ENCODE data around the gene DCAF5.

Gene DCAF5

DNA sequence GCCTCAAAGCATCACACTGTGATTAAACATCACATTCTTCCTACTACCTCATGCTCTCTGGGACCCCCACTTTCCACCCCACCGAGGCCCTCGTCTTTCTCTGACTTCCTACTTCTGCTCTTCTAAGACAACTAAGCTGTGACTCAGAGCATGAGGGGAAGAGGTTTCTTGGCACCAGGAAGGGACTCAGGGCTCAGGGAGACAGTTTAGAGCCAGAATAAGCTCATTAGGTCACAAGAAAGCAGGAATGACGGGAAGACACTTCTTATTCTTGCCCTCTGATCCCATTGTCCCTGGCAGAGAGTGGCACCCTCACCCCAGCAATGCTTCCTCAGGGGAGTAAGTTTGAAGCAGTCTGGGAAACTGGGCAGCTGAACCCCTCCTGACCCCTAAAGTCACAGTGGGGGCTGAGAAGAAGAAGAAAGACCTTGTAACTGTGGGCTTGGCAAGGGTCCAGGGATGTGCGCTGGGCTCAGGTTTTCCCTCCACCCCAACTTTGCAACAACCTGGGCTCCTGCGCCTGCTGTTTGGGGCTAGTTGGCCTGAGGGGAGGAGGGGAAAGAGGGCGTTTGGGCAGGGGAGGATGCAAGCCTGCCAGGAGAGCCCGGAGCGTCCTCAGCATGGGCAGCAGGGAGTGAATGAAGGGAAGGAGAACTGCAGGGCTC is 109.2 kb downstream of the DCAF5 start:
- H3K4me3 ChIP-seq (replicated peaks; ENCODE audit: low read depth, low read length) = no peak overlapping the region
- peak; percentile 81 for DNase-seq (ENCODE audit: low read depth)
- no peak for TF ChIP-seq CTCF (IDR thresholded peaks at IDR 0.05; ENCODE audit: low read length, missing control alignments)

- no peak overlapping the region for H3K4me3 ChIP-seq (replicated peaks; ENCODE audit: low read depth, low read length)
- DNase-seq (ENCODE audit: low read depth) = peak; percentile 34
- no peak for TF ChIP-seq CTCF (IDR thresholded peaks at IDR 0.05; ENCODE audit: low read length, missing control alignments)
Observed at GRCh38 chr14:69042787-69043444, 110.0 kb downstream of the DCAF5 start.

DNA sequence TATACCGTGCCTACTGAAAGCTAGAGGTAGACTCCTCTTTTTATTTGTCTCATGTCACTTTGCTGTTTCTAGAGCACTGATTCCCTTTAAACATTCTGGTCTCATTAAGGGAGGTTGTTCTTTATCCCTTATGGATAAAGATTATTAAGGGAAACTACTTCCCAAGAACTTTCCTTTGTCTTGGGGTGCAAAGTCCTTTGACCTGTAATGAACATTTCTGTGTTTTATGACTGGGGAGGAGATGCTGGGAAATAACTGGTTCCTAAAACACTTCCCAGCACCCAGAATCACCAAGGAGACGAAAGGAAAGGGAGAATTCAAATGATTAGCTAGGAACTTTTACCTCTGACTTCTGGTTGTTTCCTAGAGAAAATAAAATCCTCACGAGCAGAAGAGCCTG is 110.6 kb downstream of the DCAF5 start:
- no peak for TF ChIP-seq CTCF (IDR thresholded peaks at IDR 0.05; ENCODE audit: low read length, missing control alignments)
- H3K4me3 ChIP-seq (replicated peaks; ENCODE audit: low read depth, low read length) = no peak overlapping the region
- DNase-seq (ENCODE audit: low read depth) = no peak

DNA sequence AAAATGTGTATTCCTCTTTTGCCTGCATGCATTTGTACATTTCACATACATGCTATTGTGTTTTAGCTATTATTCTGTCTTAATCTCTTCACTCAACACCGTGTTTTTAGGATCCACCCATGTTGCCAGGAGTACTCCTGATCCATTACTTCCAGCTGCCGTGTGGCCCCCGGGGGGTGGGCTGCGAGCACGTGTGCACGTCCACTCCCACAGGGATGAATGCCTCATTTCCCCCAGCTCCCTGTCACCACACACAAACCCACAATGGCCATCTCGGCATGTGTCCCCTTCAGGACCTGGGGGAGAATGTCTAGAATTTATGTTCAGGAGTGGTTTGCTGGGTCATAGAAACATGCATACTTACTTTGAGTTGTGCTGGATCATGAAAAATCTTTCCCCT is 111.1 kb downstream of the DCAF5 start:
- no peak for DNase-seq (ENCODE audit: low read depth)
- H3K4me3 ChIP-seq (replicated peaks; ENCODE audit: low read depth, low read length) = no peak overlapping the region
- TF ChIP-seq CTCF (IDR thresholded peaks at IDR 0.05; ENCODE audit: low read length, missing control alignments) = no peak

- H3K4me3 ChIP-seq (replicated peaks; ENCODE audit: low read depth, low read length) = no peak overlapping the region
- DNase-seq (ENCODE audit: low read depth) = no peak
- no peak for TF ChIP-seq CTCF (IDR thresholded peaks at IDR 0.05; ENCODE audit: low read length, missing control alignments)
Observed at GRCh38 chr14:69040353-69040752, 112.6 kb downstream of the DCAF5 start.

GRCh38 chr14:69039288-69039628 is 113.7 kb downstream of the DCAF5 start:
- DNase-seq (ENCODE audit: low read depth) = peak; percentile 71
- H3K4me3 ChIP-seq (replicated peaks; ENCODE audit: low read depth, low read length) = no peak overlapping the region
- no peak for TF ChIP-seq CTCF (IDR thresholded peaks at IDR 0.05; ENCODE audit: low read length, missing control alignments)

Measured in fibroblast of pulmonary artery (primary cell).